ENCODE measurements around the gene PIK3R5.

The PIK3R5 gene

DNA sequence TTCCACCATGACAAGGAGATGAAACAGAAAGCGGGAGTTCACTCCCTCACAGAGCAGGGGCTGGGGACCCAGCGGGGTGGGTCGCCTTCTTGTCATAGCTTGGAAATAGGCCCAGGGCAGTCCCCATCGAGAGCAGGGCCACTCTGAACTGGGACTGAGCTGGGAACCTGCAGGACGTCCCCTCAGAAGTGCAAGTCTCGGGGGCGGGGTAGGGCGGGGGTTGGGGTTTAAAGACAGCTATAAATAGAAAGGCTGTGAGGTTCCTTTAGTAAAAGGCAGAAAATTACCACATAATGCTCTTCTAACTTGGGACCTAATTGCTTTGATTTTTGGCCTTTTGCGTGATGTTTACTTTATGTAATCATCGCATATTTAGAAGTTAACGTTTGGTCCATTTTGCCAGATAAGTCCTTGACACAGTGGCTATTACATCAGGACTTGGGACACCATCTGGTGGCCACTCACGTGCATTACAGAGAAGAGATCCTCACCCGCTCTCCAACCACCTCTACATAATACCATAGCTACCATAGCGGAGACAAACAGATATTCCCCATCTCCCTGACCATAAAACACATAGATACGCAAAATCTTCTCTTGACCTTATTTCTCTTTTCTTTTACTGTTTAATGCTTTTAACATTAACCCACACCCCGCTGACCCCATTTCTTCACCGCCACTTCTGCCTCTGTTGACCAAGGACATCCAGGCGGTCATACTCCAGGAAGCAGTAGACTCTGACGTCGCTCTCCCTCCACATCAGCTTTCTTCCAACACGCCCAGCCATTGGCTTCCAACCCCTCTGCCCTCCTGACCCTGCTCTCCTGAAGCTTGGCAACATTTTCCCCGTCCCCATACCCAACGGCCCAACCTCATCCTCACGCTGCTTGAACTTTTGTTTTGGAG lies 70.6 kb downstream of the PIK3R5 start:
- DNase-seq, result peak; percentile 39 to 42

DNA sequence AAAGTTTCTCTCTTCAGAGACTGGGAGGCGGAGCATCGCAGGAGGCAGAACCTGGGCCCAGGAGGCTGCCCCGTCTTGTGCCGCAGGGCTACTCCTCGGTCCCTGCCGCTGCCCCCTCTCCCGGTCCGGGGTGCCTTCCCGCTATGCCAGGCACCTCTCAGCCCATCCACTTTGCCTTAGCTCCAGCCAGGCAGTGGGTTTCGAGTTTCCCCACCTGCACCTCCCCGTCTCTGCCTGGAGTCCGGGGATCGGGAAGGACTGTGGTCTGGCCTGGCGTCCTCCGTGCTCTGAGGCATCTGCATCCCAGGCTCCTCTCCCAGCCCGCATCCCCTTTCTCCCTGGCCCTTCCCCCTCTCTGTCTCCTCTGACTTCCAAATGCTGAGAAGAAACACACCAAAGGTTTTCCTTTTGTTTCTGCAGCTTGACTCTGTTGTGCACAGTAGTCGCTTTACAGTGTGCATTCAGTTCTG lies 71.3 kb downstream of the PIK3R5 start:
- no peak for DNase-seq

DNA sequence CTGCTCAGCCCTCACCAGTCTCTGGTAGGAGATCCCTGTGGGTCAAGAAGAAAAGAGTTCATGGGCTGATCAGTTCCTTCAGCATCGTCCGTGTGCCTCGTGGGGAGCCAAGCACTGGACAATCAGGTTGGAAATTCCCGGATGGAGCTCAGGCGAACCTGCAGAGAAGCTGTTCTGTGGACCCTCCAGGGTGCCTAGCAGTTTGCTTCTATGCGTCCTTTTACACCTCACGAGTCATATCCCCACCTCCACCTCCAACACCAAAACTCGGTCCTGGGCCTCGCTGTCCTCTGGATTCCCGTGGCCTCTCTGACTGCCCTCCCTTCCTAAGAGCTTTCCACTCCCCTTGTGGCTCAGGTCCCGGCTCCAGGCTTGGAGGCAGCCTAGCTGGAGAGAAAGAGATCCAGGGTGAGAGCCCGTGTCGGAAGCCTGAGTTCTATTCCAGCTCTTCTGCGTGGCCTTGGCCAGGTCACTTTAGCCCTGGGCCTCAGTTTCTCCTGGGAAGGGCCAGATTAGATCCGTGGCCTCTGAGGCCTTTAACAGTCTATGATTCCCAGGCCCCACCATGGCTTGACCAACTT lies 71.8 kb downstream of the PIK3R5 start:
- no peak for DNase-seq

DNA sequence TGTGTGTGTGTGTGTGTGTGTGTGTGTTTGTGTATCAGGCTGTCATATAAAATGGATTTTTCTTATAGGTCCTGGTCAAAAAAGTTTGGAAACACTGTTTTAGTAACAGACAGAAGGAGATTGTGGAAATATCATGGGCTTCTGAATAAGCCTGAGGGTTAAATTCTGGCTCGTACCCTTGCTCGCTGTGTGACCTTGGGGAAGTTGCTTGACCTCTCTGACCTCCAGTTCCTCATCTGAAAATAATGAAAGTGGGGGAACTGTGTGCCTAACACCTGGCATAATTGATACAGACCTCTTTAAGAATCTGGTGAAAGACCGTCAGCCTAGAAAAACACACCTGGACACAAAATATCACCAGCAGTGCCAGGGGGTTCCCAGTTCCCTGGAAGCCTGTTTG lies 72.4 kb downstream of the PIK3R5 start:
- no peak for DNase-seq

DNA sequence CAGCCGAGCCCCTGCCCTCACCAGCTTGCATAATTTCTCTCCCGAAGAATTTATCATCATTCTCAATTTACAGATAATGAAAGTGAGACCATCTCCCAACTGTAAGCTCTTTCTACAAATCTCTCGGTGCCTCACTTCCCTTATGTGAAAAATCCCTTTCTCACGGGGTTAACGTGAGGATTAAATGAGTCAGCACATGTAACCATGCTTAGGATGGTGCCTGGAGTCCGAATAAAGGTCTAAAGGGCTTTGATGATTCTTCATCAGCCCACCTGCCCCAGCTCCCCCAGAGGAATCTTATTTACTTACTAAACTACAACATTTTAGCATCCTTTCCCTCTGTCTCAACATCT lies 73.2 kb downstream of the PIK3R5 start:
- no peak for DNase-seq

DNA sequence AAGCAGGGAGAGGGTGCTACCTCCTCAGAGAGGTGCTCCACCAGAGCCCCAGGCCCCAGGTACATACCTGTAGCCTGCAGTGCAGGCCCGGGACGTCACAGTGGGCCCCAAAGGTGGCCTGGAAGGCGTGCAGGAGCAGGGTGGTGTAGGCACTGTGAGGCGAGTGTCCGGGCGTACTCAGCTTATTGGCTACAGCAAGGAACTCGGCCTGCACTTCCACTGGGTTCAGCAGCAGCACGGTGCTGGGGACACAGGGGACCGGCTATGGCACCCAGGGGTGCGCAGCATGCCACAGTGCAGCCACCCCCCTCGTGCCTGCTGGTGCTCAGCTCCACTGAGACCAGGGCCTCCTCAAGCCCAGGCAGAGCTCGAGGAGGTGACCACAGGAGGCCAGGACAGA lies 74.8 kb downstream of the PIK3R5 start:
- DNase-seq, result no peak

DNA sequence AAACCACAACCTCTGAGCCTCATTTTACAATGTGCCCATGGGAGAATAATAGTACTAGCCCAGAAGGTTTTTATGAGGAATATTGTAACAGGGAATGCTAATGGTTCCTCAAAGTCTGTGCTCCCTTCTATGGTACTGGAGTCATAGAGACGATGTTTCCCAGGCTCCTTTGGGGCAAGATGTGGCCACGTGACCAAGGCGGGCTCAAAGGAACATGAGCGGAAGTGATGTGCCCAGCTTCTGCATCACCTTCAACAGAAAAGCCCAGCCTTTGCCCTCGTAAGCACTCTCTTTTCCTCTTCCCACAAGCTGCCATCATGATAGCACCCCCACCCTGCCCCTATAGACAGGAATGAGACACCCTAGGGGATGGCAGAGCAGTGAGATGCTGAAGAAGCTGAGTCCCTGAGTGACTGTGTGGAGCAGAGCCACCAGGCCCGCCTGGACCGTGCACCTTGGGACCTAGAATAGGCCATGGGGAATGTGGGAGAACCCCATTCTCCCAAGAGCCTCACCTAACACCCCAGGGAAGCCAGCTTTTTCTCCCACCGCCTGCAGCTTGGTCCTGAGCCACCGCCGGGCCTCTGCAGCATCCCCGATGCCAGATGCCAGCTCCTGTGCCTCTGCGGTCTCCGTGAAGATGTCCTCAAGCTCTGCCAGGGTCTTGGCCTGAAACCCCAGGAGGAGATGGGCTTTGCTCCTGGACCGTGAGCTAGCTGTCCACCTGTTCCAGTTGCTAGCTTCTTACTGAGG lies 75.9 kb downstream of the PIK3R5 start:
- no peak for DNase-seq

DNA sequence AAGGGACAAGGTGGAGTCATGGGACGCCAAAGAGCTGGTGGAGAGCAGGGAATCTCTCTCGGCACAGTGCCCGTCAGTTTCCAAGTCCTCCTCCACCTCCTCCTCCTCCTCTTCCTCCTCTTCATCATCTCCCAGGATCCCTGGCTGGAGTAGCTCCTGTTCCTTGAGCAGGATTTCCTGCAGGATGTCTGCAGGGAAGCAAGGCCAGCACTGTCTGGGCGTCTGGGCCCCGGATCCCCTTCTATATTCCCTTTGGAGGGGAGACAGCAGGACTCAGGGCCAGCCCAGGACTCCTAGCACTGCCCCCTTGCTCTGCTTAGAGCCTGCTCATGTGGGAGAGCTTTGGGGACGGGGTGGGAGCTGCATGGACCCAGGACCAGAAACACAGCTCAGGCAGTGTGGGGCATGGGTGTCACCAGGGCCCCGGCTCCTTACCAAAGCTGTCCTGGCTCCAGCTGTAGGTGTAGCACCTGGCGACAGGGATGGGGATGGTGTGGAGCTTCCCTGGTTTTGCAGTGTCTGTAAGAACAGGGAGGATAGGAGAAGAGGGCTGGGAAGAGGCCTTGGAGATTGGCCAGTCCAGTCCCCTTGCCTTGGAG lies 76.7 kb downstream of the PIK3R5 start:
- no peak for DNase-seq

DNA sequence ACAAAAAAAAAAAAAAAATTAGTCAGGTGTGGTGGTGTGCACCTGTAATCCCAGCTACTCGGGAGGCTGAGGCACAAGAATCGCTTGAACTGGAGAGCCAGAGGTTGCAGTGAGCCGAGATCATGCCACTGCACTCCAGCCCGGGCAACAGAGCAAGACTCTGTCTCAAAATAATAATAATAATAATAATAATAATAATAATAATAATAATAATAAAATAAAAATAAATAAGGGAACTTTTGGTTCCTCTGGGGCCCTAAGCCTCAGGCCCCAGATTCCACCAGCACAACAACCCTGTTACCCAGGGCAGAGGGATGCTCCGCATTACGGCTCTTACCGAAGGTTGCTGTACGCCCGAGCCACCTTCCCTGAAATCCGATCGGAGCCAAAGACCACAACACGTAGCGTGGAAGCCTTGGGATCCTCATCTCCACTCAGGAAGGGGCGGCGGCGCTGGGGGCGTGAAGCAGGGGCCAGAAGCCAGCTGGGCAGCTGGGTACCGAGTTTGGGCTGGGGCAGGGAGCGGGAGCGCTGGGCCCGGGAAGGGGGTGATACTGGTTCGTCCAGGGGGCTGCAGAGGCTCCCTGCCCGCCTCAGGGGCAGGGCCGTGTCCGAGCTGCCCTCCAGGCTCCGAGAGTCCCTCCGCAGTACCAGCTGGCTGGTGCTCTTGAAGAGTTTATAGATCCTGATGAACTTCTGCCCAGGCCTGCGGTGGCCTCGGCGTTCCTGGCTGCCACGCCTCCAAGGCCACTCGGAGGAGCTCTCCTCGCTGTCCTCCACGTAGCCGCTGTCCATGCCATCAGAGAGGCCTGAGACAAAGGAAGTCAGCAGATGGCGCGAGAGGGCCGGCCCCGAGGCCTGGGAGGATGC lies 77.4 kb downstream of the PIK3R5 start:
- DNase-seq, result no peak

DNA sequence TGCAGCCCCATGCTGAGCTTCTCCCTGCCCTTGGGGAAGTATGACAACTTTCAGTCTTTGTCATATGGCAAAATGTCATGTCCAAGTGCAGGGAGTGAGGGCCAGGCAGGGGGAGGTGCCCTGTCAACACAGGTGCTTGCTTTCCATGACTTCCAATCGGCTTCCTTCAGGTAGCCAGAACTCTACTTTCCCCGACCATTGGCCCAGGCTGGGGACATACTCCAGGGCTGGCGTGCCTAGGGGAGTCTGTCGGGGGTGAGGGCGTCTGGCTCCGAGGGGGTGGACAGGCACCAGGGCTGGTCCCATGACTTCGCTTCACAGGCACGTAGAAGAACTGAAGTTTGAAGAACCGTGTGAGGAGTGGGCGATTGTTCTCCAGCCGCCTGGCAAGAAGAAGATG lies 78.2 kb downstream of the PIK3R5 start:
- DNase-seq, result no peak

DNA sequence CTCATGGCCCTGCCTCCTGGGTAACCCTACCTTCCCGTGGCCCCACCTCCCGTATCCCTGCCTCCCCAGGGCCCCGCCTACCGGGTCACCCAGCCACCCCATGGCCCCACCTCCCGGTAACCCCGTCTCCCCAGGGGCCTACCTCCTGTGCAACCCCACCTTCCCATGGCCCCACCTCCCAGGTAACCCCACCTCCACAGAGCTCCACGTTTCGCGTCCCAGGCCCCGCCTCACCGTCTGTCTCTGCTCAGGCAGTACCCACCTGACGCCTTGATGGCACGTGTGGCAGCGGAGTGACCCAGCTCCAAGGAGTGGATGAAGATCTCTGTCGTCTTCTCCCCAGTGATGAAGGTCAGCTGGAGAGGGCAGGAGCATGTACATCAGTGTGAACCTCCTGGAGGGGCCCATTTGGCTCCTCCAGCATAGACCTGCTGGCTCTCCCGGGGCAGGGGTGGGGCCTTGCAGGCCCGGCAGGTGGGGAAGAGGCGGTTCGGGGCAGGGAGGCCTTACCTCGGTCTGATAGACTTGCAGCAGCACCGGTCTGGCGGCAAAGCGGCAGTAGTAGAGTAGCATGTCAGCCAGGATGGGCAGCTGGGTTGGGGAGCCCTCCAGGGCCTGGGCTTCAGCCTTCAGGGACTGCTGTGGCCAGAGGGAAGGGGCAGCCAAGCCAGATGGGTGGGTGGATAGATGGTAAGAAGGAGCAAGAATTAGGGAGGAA lies 79.4 kb downstream of the PIK3R5 start:
- no peak for DNase-seq

DNA sequence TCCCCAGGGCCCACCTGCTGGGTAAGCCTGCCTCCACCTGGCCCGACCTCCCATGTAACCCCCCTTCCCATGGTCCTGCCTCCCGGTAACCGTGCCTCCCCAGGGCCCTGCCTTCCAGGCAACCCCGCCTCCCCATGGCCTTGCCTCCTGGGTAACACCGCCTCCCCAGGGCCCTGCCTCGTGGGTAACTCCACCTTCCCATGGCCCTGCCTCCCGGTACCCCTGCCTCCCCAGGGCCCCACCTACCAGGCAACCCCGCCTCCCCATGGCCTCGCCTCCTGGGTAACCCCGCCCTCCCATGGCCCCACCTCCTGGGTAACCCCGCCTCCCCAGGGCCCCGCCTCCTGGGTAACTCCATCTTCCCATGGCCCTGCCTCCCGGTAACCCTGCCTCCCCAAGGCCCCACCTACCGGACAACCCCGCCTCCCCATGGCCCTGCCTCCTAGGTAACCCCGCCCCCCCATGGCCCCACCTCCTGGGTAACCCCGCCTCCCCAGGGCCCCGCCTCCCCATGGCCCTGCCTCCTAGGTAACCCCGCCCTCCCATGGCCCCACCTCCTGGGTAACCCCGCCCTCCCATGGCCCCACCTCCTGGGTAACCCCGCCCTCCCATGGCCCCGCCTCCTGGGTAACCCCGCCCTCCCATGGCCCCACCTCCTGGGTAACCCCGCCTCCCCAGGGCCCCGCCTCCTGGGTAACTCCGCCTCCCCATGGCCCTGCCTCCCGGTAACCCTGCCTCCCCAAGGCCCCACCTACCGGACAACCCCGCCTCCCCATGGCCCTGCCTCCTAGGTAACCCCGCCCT lies 80.1 kb downstream of the PIK3R5 start:
- DNase-seq, result peak; percentile 33 to 66

DNA sequence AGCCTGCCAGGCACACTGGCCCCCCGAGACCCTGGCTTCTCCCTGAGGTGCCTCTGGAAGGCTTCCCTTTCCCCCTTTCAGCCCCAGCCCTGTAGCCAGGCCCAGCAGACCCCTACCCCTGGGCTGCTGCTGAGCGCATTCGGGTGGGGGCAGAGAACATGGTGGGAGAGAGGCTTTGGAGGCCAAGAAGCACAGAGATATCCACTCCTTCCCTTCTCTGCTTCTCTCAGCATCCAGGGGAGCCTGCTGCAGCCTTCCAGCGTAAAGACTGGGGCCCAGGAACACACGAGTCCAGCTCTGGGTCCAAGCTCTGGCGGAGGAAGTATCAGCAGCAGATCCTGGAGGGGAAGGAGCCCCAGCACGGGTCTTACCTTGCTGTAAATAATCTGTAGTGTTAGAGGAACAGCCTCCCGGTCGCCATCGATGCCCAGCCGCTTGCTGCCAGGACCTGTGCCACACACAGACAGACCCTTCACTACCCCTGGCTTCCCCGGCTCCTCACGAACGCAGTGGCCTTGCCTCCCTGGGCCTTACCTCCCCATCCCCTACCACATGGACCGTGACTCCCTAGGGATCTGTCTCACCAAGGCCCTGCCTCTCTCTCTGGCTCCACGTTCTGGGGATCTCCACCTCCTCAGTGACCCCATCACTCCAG lies 81.0 kb downstream of the PIK3R5 start:
- no peak for DNase-seq

DNA sequence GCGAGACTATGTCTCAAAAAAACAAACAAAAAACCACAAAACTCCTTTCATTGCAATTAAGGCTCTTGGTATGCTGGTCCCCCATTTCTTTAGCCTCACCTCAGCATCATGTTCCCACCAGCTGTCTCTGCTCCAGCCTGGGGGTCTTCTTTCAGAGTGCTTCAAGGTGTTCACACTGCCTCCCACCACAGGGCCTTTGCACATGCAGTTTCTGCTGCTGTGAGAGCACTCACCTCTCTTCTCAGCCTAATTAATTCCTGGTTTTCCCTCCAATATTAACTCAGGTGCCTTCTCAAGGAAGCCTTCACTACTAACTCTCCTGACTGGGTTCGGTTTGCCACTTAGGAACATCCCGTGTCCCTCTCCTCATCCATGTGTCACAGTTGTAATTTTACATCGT lies 82.2 kb downstream of the PIK3R5 start:
- no peak for DNase-seq

DNA sequence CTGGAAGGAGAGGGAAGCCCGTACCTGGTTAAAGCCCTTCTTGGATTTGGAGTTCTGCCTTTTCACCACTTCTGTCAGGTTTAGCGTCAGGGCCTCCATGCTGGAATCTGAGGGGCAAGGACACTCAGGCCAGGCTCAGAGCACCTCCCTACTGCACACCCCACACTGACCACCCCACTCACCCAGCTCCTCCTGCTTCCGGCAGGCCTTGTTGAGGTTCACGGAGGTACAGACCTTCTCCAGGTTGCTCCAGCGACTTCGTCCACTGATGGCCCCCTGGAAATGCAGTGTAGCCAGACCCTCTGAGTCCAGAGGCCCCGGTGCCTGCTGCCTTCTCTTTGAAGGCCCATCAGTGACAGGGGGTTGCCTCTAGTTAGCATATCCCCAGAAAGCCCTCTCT lies 83.9 kb downstream of the PIK3R5 start:
- DNase-seq, result no peak

DNA sequence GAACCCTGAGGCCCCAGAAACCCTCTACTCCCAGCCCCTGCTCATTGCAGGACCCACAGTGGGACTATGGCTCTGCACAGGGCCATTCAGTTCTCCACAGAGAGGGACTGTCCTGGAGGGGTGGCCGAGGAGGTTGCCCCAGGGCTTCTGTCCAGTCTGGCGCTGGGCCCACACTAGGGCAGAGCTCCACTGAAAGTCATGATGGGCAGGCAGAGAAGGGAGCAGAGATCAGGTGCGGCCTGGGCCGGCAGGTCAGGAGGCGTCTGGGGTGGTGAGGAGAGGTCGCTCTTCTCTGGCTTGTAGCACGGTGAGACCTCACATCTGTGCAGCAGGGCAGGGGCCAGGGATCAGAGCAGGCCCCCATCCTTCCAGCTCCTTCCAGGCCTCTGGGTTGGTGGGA lies 85.0 kb downstream of the PIK3R5 start:
- no peak for DNase-seq

DNA sequence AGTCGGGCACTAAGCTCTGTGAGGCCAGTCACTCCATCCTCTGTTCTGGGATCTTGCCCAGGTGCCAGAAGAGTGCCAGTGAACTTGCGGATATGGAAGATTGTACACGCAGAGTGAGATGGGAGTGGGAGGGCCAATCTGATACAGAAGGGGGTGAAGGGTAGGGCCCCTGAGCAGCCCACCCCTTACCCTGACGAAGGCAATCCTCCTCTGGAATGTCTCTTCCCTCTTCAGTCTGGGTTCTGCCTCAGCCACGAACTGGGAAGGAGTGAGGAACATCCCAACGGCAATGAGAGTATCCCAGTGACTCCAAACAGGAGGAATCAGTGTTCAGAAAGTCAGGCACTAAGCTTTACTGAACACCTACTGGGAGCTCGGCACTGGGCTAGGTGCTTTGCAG lies 86.1 kb downstream of the PIK3R5 start:
- DNase-seq, result no peak

DNA sequence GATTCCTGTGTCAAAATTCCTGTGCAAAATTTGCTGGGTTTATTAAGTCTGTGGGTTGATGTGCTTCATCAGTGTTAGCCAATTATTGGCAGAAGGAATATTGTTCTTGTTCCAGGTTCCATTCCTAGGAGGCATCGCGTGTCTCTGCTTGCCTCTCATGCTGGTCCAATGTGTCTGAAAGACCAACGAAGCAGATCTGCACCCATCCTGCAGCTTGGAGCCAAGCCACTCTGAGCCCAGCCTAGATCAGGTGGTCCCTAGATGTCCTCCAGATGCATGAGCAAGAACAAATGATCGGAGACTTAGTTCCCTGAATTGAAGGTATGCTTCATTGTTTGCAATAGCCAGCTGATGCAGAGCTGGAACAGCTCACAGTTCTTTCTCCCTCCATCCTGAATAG lies 87.5 kb downstream of the PIK3R5 start:
- no peak for DNase-seq

DNA sequence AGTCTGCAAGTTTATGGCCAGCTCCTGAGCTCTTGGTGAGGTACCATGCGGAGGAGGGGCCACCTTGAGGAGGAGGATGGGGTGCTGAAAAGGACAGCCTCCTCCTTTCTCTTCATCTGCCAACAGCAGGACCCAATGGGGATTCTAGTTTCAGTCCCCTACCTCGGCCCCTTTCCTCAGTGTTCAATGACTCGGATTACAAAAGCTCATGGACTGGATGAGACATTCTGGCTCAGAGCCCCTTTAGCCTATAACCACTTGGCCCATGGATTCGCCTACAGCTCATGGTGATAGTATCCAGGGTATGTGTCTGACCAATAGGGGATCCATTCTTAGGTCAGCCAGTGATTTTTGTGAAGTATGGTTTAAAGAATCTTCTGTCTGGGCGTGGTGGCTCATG lies 89.5 kb downstream of the PIK3R5 start:
- no peak for DNase-seq

DNA sequence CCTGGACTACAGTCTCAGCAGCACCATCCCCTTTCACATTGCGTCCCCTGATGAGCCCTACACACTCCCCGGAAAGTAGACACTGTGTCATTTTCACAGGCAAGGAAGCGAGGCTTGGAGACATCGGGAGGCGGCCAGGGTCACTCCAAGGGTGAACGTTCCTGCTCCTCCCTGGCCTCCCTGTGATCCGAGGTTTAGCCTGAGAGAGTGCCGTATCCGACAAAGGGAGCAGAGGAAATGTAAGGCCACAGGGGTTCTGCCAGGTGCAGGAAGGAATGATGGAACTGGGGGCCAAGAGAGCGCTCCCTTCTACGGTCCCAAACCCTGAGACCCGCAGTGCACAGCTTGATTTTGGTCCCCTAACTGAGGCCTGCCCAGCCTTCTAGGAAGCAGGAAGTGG lies 90.1 kb downstream of the PIK3R5 start:
- DNase-seq, result no peak
